Neutrophil (primary cell): ENCODE data around the gene ALDH8A1.
"Not testable (repeated sequence)": the region's sequence is repeated elsewhere in the genome, so short reads cannot be mapped to it uniquely, and the experiment has no call there.

ENCODE experiments used
- H3K27ac ChIP-seq: fragments of 200-600 bp; sonication (generic); 2 replicates; pipeline ENCODE4 v1.5.1; 2016; ENCODE audit warnings: mild to moderate bottlenecking, moderate library complexity
- H3K27me3 ChIP-seq: fragments of 200-600 bp; sonication (generic); 2 replicates; pipeline ENCODE4 v1.6.0; 2016; ENCODE audit warnings: mild to moderate bottlenecking
- H3K36me3 ChIP-seq: fragments of 200-600 bp; sonication (generic); 2 replicates; pipeline ENCODE4 v1.5.1; 2017
- H3K4me1 ChIP-seq, 2 experiments: fragments of 200-600 bp in 1 of 2; sonication (generic) in 1 of 2; 1 replicate in 1 of 2; 2 replicates in 1 of 2; pipeline versions ENCODE4 v1.5.1 to v1.6.1; 2013 to 2016; ENCODE audit warnings: low read depth in 1 of 2, low read length in 1 of 2, mild to moderate bottlenecking in 1 of 2, moderate library complexity in 1 of 2; ENCODE audit not compliant: control insufficient read depth in 1 of 2, insufficient read depth in 1 of 2
- H3K4me3 ChIP-seq, 2 experiments: fragments of 200-600 bp in 1 of 2; sonication (generic) in 1 of 2; 1 replicate in 1 of 2; 2 replicates in 1 of 2; pipeline ENCODE4 v1.5.1; 2013 to 2016; ENCODE audit warnings: low read depth in 1 of 2, low read length in 1 of 2, mild to moderate bottlenecking in 1 of 2, moderate library complexity in 1 of 2
- H3K9me3 ChIP-seq: fragments of 200-600 bp; sonication (generic); 2 replicates; pipeline ENCODE4 v1.5.1; 2016
- TF ChIP-seq, protein P1 (sequence below): fragments of 200-600 bp; sonication (generic); IDR thresholded peaks from 2 replicates; pipeline ENCODE4 v1.5.1; 2016; ENCODE audit warnings: antibody characterized with exemption

Gene ALDH8A1

GRCh38 chr6:134902936-134903335, 47.0 kb downstream of the ALDH8A1 start:
- H3K36me3 ChIP-seq: no peaks in the 10 kb centered on the region
- H3K27ac ChIP-seq: no peak overlapping the region
- TF ChIP-seq, protein P1, sequence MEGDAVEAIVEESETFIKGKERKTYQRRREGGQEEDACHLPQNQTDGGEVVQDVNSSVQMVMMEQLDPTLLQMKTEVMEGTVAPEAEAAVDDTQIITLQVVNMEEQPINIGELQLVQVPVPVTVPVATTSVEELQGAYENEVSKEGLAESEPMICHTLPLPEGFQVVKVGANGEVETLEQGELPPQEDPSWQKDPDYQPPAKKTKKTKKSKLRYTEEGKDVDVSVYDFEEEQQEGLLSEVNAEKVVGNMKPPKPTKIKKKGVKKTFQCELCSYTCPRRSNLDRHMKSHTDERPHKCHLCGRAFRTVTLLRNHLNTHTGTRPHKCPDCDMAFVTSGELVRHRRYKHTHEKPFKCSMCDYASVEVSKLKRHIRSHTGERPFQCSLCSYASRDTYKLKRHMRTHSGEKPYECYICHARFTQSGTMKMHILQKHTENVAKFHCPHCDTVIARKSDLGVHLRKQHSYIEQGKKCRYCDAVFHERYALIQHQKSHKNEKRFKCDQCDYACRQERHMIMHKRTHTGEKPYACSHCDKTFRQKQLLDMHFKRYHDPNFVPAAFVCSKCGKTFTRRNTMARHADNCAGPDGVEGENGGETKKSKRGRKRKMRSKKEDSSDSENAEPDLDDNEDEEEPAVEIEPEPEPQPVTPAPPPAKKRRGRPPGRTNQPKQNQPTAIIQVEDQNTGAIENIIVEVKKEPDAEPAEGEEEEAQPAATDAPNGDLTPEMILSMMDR: no peak
- no peaks in the 10 kb centered on the region for H3K4me1 ChIP-seq
- H3K9me3 ChIP-seq: no peaks in the 10 kb centered on the region
- H3K4me3 ChIP-seq: no peak overlapping the region
- H3K27me3 ChIP-seq: no peaks in the 10 kb centered on the region

GRCh38 chr6:134902074-134902861, 47.6 kb downstream of the ALDH8A1 start:
- Histone ChIP-seq H3K36me3 (no peaks in the 10 kb centered on the region), H3K4me3 (no peak overlapping the region), H3K27ac (no peak overlapping the region), H3K27me3 (no peaks in the 10 kb centered on the region), H3K9me3 (no peaks in the 10 kb centered on the region), H3K4me1 (no peaks in the 10 kb centered on the region)
- TF ChIP-seq, protein P1: no peak

- no peaks in the 10 kb centered on the region for H3K9me3 ChIP-seq
- no peaks in the 10 kb centered on the region for H3K4me1 ChIP-seq
- no peak overlapping the region for H3K4me3 ChIP-seq
- H3K27me3 ChIP-seq: no peaks in the 10 kb centered on the region
- TF ChIP-seq, protein P1: no peak
- no peak overlapping the region for H3K27ac ChIP-seq
- H3K36me3 ChIP-seq: no peaks in the 10 kb centered on the region
Observed at GRCh38 chr6:134898575-134898974, 51.3 kb downstream of the ALDH8A1 start.

GRCh38 chr6:134898166-134898565, 51.7 kb downstream of the ALDH8A1 start:
- not testable (repeated sequence) for H3K27me3 ChIP-seq, H3K4me1 ChIP-seq, H3K9me3 ChIP-seq, H3K27ac ChIP-seq, H3K4me3 ChIP-seq, H3K36me3 ChIP-seq

- H3K36me3 ChIP-seq: no peaks in the 10 kb centered on the region
- no peaks in the 10 kb centered on the region for H3K4me1 ChIP-seq
- H3K4me3 ChIP-seq: no peak overlapping the region
- TF ChIP-seq, protein P1: no peak
- no peaks in the 10 kb centered on the region for H3K27me3 ChIP-seq
- H3K9me3 ChIP-seq: no peaks in the 10 kb centered on the region
- H3K27ac ChIP-seq: no peak overlapping the region
Observed at GRCh38 chr6:134896910-134897309, 53.0 kb downstream of the ALDH8A1 start.

DNA sequence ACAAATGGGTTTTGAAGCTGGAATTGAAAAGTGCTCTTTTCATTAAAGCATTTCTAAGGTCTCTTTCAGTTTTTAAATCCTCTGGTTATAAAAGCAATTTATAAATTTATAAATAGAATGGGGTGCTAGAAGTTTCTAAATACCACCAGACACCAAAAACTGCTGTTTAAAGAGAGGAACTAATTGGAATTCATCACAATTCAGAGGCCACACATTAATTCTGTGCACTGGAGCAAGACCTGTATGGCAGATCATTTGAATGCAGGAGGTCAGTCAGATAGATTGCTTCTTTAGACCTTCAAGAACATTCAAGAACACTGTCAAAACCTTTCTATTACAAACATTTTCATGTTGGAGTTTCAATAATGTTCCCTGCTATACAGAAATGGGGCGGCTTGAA, 55.1 kb downstream of the ALDH8A1 start:
- no peaks in the 10 kb centered on the region for H3K27me3 ChIP-seq
- no peaks in the 10 kb centered on the region for H3K4me1 ChIP-seq
- H3K27ac ChIP-seq: no peak overlapping the region
- H3K9me3 ChIP-seq: no peaks in the 10 kb centered on the region
- TF ChIP-seq, protein P1: no peak
- no peak overlapping the region for H3K4me3 ChIP-seq
- no peaks in the 10 kb centered on the region for H3K36me3 ChIP-seq
